GM12873 (cell line): ENCODE data around the gene ETNPPL.

ENCODE experiments used
- TF ChIP-seq, protein P1 (sequence below): IDR thresholded peaks from 2 replicates; pipeline ENCODE4 v1.5.1; 2012; ENCODE audit warnings: low read depth, mild to moderate bottlenecking, moderate library complexity, low read length, control low read depth; ENCODE audit not compliant: insufficient read depth; ENCODE audit errors: missing control alignments

Gene ETNPPL

DNA sequence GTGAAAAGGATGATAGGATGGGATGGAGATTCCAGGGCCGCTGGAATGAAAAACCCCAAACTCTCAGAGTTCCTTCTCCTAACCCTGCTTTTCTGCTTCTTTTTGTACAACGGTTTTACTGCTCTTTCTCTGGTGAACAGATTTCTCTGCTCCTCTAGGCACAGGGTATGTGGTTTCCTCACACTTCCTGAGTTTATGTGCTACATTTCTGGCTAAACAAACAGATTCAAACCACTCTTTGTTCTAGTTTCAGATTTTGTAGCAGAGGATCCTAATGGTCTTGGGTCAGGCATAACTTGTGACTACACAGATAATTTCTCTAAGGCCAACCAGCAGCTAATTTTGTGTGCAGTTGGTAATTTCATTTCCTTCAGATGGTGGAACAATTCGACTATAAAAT is 59.9 kb downstream of the ETNPPL start:
- TF ChIP-seq, protein P1, sequence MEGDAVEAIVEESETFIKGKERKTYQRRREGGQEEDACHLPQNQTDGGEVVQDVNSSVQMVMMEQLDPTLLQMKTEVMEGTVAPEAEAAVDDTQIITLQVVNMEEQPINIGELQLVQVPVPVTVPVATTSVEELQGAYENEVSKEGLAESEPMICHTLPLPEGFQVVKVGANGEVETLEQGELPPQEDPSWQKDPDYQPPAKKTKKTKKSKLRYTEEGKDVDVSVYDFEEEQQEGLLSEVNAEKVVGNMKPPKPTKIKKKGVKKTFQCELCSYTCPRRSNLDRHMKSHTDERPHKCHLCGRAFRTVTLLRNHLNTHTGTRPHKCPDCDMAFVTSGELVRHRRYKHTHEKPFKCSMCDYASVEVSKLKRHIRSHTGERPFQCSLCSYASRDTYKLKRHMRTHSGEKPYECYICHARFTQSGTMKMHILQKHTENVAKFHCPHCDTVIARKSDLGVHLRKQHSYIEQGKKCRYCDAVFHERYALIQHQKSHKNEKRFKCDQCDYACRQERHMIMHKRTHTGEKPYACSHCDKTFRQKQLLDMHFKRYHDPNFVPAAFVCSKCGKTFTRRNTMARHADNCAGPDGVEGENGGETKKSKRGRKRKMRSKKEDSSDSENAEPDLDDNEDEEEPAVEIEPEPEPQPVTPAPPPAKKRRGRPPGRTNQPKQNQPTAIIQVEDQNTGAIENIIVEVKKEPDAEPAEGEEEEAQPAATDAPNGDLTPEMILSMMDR: no peak

DNA sequence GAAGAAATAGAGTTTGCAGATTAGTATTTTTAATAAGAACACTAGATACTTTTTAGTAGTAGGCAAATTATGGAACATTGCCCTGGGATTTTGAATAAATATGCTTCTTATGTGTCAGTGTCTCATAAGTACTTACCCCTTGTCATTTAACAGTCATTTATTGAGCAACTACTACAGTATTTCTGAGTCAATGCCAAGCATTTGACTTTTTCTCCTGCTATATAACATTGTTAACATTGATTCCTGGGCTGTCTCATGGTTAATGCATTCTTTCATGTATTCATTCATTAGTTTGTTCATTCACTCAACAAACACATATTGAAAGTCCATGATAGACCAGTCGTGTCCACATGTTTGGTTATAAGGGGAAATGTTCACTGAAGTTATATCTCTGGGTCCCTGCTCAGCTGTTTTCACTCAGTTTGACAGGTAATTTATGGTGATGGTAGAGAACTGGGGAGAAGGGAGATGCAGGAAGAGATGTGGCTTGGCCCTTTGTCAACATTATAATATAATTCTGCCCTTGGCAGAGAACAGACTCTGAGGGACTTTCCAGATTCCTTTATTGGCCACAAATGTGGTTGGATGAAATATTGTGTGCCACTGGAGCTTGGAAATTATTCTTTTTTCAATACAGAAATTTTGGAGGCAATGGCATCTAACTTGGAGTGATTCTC is 62.6 kb downstream of the ETNPPL start:
- TF ChIP-seq, protein P1: no peak

DNA sequence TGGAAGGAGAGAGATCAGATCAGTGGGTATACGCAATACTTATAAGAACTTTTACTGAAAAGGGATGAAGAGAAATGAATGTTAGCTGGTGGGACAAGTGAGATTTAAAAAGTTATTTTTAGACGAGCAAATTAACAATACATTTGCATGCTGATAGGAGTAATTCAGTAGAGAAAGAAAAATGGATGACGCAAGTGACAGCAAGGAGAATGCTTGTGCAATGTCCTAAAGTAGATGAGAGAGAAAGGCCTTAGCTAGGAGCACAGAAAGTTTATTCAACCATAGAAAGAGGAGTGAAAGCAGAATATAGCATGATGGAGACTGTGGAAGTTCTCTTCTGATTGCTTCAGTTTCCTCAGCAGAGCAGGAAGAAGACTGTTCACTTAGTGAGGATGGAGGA is 66.7 kb downstream of the ETNPPL start:
- TF ChIP-seq, protein P1: no peak

DNA sequence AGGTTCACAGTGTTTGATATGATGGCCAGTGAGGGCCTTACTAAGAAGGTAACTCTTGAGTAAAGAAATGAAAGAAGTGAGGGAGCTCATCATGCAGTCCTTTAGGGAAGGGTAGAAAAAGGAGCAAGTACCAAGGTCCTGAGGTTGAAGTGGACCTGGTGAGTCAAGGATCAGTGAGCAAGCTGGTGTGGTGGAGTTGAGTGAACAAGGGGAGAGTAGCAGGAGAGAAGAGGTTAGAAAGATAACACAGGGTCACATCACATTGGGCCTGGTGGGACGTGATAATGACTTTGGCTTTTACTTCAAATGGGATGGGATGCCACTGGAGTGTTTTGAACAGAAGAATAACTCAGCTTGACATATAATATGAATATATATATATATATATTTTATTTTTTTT is 67.8 kb downstream of the ETNPPL start:
- TF ChIP-seq, protein P1: no peak

DNA sequence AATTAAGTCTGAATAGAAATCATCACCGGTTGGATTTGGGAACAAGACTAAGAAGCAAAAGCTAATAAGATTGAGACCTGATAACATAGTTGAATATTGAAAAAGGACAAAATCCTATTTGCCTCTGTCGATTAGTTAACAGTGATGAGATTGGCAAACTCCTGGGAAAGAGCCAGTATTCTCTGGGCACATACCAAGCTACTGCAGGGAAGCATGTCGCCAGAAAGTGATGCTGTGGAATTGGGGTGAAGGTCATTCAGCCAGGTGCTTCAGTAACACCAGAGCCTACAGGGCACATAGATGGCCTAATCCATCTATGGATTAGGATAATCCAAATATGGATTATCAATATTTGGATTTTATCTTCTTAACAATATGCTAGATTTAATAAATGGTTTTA is 68.4 kb downstream of the ETNPPL start:
- TF ChIP-seq, protein P1: no peak

DNA sequence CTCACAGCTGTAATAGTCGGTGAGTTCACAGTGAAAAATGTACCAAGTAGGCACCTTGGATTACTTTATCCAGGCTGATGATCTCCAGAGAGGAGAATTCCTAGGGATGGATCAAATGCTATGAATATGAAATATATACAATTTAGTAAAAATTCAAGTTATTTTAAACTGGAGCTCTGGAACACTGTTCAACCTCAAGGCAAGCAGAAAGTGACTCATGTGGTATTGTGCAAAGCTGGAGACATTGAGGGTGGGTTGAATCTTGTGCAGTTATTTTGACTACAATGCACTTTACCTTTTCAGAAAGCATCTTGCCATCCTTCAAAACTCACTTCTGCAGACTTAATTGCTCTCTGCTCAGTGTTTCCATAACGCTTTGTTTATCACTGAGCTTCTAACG is 69.0 kb downstream of the ETNPPL start:
- TF ChIP-seq, protein P1: no peak

DNA sequence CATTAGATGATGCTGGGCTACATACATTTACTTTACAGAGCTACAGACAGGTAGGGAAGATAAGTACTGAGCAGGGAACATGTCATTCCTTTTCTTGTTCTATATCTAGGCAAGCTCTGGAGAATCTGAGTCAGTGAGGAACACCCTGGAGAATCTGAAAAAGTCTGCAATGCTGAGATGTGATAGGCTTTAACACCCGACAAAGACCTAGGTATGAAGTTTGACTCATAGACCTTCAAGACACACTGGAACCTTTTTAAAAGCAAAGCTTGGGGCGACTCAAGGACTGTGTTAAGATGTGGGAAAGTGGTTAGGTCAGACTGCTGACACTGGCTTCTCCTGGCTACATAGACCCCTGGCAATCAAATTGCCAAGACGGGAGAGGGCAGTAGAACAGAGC is 69.6 kb downstream of the ETNPPL start:
- TF ChIP-seq, protein P1: no peak
